ENCODE data around the gene GSTA2. TPM values are rescaled to one million over a fixed set of nuclear protein-coding genes. Genes with fewer than 3 reads are reported as not detected.
A peak's percentile ranks its signal among the peaks of the same experiment; 100 is the strongest.

Gene GSTA2
- total and polyA plus RNA-seq, 2 of the 13 experiments (the other 11 are each of a cell fraction or from before 2014, with no cell fraction given): 0.75 to 13.7 TPM

DNA sequence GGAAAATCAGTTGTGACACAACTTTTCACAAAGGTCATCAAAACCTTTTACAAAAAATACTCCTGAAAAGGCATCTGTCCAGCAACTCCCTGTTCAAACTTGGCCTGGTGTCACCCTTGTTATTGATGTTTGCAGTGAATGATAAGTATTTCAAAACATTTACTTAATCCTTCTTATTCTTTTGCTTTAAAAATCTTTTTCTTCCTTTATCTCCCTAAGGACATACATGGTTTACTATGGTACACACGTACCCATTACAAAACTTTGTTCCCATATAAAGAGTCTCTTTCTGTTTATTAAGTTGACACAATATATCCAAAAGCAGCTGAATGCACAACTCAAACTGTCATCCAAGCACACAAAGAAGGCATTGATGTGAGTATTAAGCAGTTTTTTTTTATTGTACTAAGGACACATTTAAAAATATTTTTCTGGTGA is 17.5 kb downstream of the GSTA2 start (continued):
- TF ChIP-seq, protein P1, sequence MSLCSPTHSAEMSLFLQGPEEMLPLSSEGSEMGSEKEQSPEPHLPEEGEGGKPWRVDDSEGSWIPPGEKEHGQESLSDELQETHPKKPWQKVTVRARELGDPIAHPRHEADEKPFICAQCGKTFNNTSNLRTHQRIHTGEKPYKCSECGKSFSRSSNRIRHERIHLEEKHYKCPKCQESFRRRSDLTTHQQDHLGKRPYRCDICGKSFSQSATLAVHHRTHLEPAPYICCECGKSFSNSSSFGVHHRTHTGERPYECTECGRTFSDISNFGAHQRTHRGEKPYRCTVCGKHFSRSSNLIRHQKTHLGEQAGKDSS (CRISPR knock-in tag; IDR thresholded peaks at IDR 0.05; ENCODE audit: borderline replicate concordance, low read depth): no peak
- TF ChIP-seq TARDBP (CRISPR knock-in tag; IDR thresholded peaks at IDR 0.05) (0 out of 2 replicates have a peak, but pooled peaks have one; percentile 42), ZNF367 (CRISPR knock-in tag; IDR thresholded peaks at IDR 0.05; ENCODE audit: borderline replicate concordance) (no peak), CREB1 (IDR thresholded peaks at IDR 0.05) (no peak), CREB1 (CRISPR knock-in tag; IDR thresholded peaks at IDR 0.05) (peak; percentile 52; the same call in 1 of the 2 replicates), ZSCAN30 (CRISPR knock-in tag; IDR thresholded peaks at IDR 0.05) (no peak), FOXM1 (CRISPR knock-in tag; IDR thresholded peaks at IDR 0.05) (no peak), ZC3H13 (CRISPR knock-in tag; IDR thresholded peaks at IDR 0.05) (no peak), ZSCAN22 (CRISPR knock-in tag; IDR thresholded peaks at IDR 0.05) (no peak), GPN1 (CRISPR knock-in tag; IDR thresholded peaks at IDR 0.05; ENCODE audit: borderline replicate concordance) (no peak), ZNF883 (CRISPR knock-in tag; IDR thresholded peaks at IDR 0.05; ENCODE audit: not compliant biosample characterization) (no peak), ATF7-NPFF (CRISPR knock-in tag; IDR thresholded peaks at IDR 0.05; ENCODE audit: low read depth) (no peak), ARHGAP35 (CRISPR knock-in tag; IDR thresholded peaks at IDR 0.05; ENCODE audit: borderline replicate concordance) (no peak), MXI1 (IDR thresholded peaks at IDR 0.05; ENCODE audit: borderline replicate concordance, low read depth, low read length) (no peak), ZSCAN12 (CRISPR knock-in tag; IDR thresholded peaks at IDR 0.05) (no peak), KDM4B (CRISPR knock-in tag; IDR thresholded peaks at IDR 0.05) (no peak), ZNF670 (CRISPR knock-in tag; IDR thresholded peaks at IDR 0.05; ENCODE audit: borderline replicate concordance) (no peak), SIX1 (CRISPR knock-in tag; IDR thresholded peaks at IDR 0.05; ENCODE audit: borderline replicate concordance) (peak; percentile 8; the same call in 1 of the 2 replicates)
- TF ChIP-seq, protein P2, sequence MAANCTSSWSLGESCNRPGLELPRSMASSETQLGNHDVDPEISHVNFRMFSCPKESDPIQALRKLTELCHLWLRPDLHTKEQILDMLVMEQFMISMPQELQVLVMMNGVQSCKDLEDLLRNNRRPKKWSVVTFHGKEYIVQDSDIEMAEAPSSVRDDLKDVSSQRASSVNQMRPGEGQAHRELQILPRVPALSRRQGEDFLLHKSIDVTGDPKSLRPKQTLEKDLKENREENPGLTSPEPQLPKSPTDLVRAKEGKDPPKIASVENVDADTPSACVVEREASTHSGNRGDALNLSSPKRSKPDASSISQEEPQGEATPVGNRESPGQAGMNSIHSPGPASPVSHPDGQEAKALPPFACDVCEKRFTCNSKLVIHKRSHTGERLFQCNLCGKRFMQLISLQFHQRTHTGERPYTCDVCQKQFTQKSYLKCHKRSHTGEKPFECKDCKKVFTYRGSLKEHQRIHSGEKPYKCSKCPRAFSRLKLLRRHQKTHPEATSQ (CRISPR knock-in tag; IDR thresholded peaks at IDR 0.05; ENCODE audit: borderline replicate concordance): no peak
- TF ChIP-seq, protein P3, sequence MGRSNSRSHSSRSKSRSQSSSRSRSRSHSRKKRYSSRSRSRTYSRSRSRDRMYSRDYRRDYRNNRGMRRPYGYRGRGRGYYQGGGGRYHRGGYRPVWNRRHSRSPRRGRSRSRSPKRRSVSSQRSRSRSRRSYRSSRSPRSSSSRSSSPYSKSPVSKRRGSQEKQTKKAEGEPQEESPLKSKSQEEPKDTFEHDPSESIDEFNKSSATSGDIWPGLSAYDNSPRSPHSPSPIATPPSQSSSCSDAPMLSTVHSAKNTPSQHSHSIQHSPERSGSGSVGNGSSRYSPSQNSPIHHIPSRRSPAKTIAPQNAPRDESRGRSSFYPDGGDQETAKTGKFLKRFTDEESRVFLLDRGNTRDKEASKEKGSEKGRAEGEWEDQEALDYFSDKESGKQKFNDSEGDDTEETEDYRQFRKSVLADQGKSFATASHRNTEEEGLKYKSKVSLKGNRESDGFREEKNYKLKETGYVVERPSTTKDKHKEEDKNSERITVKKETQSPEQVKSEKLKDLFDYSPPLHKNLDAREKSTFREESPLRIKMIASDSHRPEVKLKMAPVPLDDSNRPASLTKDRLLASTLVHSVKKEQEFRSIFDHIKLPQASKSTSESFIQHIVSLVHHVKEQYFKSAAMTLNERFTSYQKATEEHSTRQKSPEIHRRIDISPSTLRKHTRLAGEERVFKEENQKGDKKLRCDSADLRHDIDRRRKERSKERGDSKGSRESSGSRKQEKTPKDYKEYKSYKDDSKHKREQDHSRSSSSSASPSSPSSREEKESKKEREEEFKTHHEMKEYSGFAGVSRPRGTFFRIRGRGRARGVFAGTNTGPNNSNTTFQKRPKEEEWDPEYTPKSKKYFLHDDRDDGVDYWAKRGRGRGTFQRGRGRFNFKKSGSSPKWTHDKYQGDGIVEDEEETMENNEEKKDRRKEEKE (IDR thresholded peaks at IDR 0.05): no peak
- TF ChIP-seq, protein P4, sequence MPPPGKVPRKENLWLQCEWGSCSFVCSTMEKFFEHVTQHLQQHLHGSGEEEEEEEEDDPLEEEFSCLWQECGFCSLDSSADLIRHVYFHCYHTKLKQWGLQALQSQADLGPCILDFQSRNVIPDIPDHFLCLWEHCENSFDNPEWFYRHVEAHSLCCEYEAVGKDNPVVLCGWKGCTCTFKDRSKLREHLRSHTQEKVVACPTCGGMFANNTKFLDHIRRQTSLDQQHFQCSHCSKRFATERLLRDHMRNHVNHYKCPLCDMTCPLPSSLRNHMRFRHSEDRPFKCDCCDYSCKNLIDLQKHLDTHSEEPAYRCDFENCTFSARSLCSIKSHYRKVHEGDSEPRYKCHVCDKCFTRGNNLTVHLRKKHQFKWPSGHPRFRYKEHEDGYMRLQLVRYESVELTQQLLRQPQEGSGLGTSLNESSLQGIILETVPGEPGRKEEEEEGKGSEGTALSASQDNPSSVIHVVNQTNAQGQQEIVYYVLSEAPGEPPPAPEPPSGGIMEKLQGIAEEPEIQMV (CRISPR knock-in tag; IDR thresholded peaks at IDR 0.05; ENCODE audit: low read depth): no peak
- TF ChIP-seq, protein P5, sequence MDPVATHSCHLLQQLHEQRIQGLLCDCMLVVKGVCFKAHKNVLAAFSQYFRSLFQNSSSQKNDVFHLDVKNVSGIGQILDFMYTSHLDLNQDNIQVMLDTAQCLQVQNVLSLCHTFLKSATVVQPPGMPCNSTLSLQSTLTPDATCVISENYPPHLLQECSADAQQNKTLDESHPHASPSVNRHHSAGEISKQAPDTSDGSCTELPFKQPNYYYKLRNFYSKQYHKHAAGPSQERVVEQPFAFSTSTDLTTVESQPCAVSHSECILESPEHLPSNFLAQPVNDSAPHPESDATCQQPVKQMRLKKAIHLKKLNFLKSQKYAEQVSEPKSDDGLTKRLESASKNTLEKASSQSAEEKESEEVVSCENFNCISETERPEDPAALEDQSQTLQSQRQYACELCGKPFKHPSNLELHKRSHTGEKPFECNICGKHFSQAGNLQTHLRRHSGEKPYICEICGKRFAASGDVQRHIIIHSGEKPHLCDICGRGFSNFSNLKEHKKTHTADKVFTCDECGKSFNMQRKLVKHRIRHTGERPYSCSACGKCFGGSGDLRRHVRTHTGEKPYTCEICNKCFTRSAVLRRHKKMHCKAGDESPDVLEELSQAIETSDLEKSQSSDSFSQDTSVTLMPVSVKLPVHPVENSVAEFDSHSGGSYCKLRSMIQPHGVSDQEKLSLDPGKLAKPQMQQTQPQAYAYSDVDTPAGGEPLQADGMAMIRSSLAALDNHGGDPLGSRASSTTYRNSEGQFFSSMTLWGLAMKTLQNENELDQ (CRISPR knock-in tag; IDR thresholded peaks at IDR 0.05; ENCODE audit: borderline replicate concordance): no peak
